Activated CD4-positive, alpha-beta memory T cell treated with anti-CD3 and anti-CD28 coated beads, Interleukin-2, amount 10 ng/mL, durations not matched to agents 7 days and 5 days (primary cell): Measurements from ENCODE around the gene AIFM2. TPM values are rescaled to one million over a fixed set of nuclear protein-coding genes. Genes with fewer than 3 reads are reported as not detected.
"Not testable (repeated sequence)": the region's sequence is repeated elsewhere in the genome, so short reads cannot be mapped to it uniquely, and the experiment has no call there.

ENCODE experiments used
- CTCF ChIA-PET: fragments of 350-600 bp; sonication (Branson Sonifier 250); formaldehyde crosslinking; loops from one replicate; lab custom pipeline; 2021; ENCODE audit warnings: antibody characterized with exemption, inconsistent platforms; lab: Charles Lee
- POLR2A ChIA-PET: fragments of 350-600 bp; sonication (Branson Sonifier 250); formaldehyde crosslinking; loops from one replicate; lab custom pipeline; 2021; ENCODE audit warnings: antibody characterized with exemption; lab: Charles Lee
- DNase-seq: peaks from one replicate; pipeline ENCODE4 v3.0.0-alpha.2; 2020
- H3K27ac Mint-ChIP-seq: one replicate; pipeline ENCODE4 v1.8.0; 2021; ENCODE audit warnings: mild to moderate bottlenecking, mixed read lengths
- H3K27me3 Mint-ChIP-seq: one replicate; pipeline ENCODE4 v1.8.0; 2021; ENCODE audit warnings: mixed read lengths
- H3K36me3 Mint-ChIP-seq: one replicate; pipeline ENCODE4 v1.8.0; 2021; ENCODE audit warnings: low read depth, mixed read lengths
- H3K4me1 Mint-ChIP-seq: one replicate; pipeline ENCODE4 v1.8.0; 2021; ENCODE audit warnings: mixed read lengths
- H3K4me3 Mint-ChIP-seq: one replicate; pipeline ENCODE4 v1.8.0; 2021; ENCODE audit warnings: mild to moderate bottlenecking, mixed read lengths
- H3K9me3 Mint-ChIP-seq: one replicate; pipeline ENCODE4 v1.8.0; 2021; ENCODE audit warnings: mixed read lengths
- total RNA-seq, 2 experiments: library from RNA; stranded (reverse); gene quantifications; one replicate each; pipeline ENCODE4 v1.2.3, GENCODE V29; 2021

The AIFM2 gene
- total RNA-seq: 1 to 10 TPM; 3.7 to 3.8 TPM

- peak within 1 kb of the TSS; percentile 80 for H3K4me3 Mint-ChIP-seq
These were observed at the start of gene AIFM2 for GRCh38 chr10:70132098-70133029. Gene AIFM2, minus strand, starts transcription at chr10:70132825. Its CDS starts 8,741 bp downstream, at chr10:70124084.

GRCh38 chr10:70179209-70179608 is 46.6 kb upstream of the AIFM2 start:
- Mint-ChIP-seq H3K27me3 (peaks cover 25% of the 10 kb centered on the region), H3K4me1 (peaks cover 13% of the 10 kb centered on the region)
- H3K9me3 Mint-ChIP-seq, POLR2A ChIA-PET, CTCF ChIA-PET, DNase-seq, H3K27ac Mint-ChIP-seq, H3K36me3 Mint-ChIP-seq, H3K4me3 Mint-ChIP-seq: not testable (repeated sequence)

More at GRCh38 chr10:70132098-70133029, at the start of gene AIFM2:
- Mint-ChIP-seq H3K4me1 (peaks cover 25% of the 10 kb centered on the region), H3K27me3 (no peaks in the 10 kb centered on the region), H3K9me3 (no peaks in the 10 kb centered on the region), H3K27ac (peak within 1 kb of the TSS; percentile 62), H3K36me3 (no peaks in the 10 kb centered on the region)
- DNase-seq: peak; percentile 37
- CTCF ChIA-PET: no interaction called here
- POLR2A ChIA-PET: interaction anchor here (4.5 kb wide), 1 partner anchor 14 kb away, joined by 25 read pairs; the partner anchor contains the start of gene TYSND1

- no peak for DNase-seq
- ChIA-PET POLR2A (interaction anchor here (1.0 kb wide), 2 partner anchors 22 to 33 kb away, joined by 3 read pairs; no protein-coding TSS in a partner anchor), CTCF (interaction anchor here (2.2 kb wide), 1 partner anchor 31 kb away, joined by 10 read pairs; the partner anchor contains the start of gene TYSND1)
- no peaks in the 10 kb centered on the region for H3K36me3 Mint-ChIP-seq
- peaks cover 19% of the 10 kb centered on the region for H3K4me1 Mint-ChIP-seq
- H3K27ac Mint-ChIP-seq: no peak overlapping the region
- peaks cover 20% of the 10 kb centered on the region for H3K27me3 Mint-ChIP-seq
- H3K9me3 Mint-ChIP-seq: no peaks in the 10 kb centered on the region
- no peak overlapping the region for H3K4me3 Mint-ChIP-seq
These were observed 45.6 kb upstream of the AIFM2 start for GRCh38 chr10:70178139-70178725.

- no peak overlapping the region for H3K27ac Mint-ChIP-seq
- H3K36me3 Mint-ChIP-seq: no peaks in the 10 kb centered on the region
- ChIA-PET CTCF (interaction anchor here (2.2 to 2.3 kb wide), 2 partner anchors 30 kb away, joined by 10 to 26 read pairs; partner anchors contain the start of gene TYSND1), POLR2A (interaction anchor here (1.0 to 1.4 kb wide), 2 partner anchors 15 to 55 kb away, joined by 3 read pairs; no protein-coding TSS in a partner anchor)
- H3K4me1 Mint-ChIP-seq: peaks cover 29% of the 10 kb centered on the region
- no peak for DNase-seq
- H3K27me3 Mint-ChIP-seq: peaks cover 14% of the 10 kb centered on the region
- H3K4me3 Mint-ChIP-seq: no peak overlapping the region
- H3K9me3 Mint-ChIP-seq: no peaks in the 10 kb centered on the region
These were observed 43.8 kb upstream of the AIFM2 start for GRCh38 chr10:70176441-70176840.

DNA sequence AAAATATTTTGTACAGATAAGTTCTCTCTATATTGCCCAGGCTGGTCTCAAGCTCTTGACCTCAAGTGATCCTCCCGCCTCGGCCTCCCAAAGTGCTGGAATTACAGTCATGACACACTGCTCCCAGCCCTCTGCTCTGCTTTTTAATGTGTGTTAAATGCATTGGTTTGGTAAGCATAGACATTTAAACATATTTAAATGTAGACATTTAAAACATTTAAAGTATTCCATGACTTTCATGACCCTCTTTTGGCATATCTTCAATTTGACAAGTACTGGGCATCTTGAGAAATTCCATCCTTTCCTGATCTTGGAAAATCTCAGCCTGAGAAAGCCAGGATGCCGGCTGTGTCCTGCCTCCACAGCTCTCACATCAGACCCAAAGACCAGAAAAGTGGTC is 42.9 kb upstream of the AIFM2 start:
- peaks cover 34% of the 10 kb centered on the region for H3K4me1 Mint-ChIP-seq

DNA sequence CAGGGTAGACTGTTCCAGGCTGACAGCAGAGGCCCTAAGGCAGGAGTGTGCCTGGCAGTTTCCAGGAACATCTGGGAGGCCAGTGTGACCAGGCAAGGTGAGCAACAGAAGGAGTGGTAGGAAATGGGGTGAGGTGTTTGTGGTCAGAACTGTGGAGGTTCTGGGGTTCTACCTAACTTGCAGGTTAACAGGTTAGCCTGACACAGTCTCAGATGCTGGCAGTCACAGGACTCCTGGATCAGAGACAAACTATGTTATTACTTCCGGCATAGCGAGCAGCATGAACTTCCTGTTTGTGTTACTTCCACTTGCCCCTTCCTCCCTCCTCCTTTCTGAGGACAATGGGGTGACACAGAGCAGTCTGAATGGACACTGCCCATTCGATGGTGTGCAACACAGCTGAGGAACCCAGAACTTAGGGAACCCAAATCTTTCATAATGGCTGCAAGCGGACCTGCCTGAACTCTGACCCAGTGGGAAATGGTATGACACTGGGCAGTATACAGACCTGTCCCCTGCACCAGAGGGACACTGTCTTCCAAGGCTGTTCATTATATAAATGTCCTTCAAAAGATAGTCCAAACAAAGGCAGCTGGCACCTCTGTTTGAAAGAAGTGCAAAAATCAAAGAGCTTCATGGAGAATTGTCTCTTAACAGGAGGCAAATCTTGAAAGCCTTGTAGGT is 41.6 kb upstream of the AIFM2 start:
- peaks cover 36% of the 10 kb centered on the region for H3K4me1 Mint-ChIP-seq
- peaks cover 3% of the 10 kb centered on the region for H3K27me3 Mint-ChIP-seq
- H3K36me3 Mint-ChIP-seq: peaks cover 5% of the 10 kb centered on the region
- POLR2A ChIA-PET: interaction anchor here (1.2 kb wide), 1 partner anchor 29 kb away, joined by 3 read pairs; no protein-coding TSS in a partner anchor
- peak overlapping the region; percentile 82 for H3K27ac Mint-ChIP-seq
- H3K9me3 Mint-ChIP-seq: no peaks in the 10 kb centered on the region
- DNase-seq: peak; percentile 55
- peak overlapping the region; percentile 9 for H3K4me3 Mint-ChIP-seq
- CTCF ChIA-PET: interaction anchor here (0.7 to 2.3 kb wide), 4 partner anchors 28 to 205 kb away, joined by 3 to 26 read pairs (median 4); partner anchors contain the start of gene TYSND1

More for the DNA sequence above, 42.9 kb upstream of the AIFM2 start:
- POLR2A ChIA-PET: interaction anchor here (1.4 kb wide), 1 partner anchor 56 kb away, joined by 3 read pairs; no protein-coding TSS in a partner anchor
- H3K27ac Mint-ChIP-seq: no peak overlapping the region
- H3K27me3 Mint-ChIP-seq: peaks cover 9% of the 10 kb centered on the region
- no peak overlapping the region for H3K4me3 Mint-ChIP-seq
- no peaks in the 10 kb centered on the region for H3K9me3 Mint-ChIP-seq
- H3K36me3 Mint-ChIP-seq: no peaks in the 10 kb centered on the region
- no peak for DNase-seq
- CTCF ChIA-PET: interaction anchor here (0.5 to 2.3 kb wide), 4 partner anchors 29 to 204 kb away, joined by 3 to 26 read pairs (median 4); partner anchors contain the start of gene TYSND1

DNA sequence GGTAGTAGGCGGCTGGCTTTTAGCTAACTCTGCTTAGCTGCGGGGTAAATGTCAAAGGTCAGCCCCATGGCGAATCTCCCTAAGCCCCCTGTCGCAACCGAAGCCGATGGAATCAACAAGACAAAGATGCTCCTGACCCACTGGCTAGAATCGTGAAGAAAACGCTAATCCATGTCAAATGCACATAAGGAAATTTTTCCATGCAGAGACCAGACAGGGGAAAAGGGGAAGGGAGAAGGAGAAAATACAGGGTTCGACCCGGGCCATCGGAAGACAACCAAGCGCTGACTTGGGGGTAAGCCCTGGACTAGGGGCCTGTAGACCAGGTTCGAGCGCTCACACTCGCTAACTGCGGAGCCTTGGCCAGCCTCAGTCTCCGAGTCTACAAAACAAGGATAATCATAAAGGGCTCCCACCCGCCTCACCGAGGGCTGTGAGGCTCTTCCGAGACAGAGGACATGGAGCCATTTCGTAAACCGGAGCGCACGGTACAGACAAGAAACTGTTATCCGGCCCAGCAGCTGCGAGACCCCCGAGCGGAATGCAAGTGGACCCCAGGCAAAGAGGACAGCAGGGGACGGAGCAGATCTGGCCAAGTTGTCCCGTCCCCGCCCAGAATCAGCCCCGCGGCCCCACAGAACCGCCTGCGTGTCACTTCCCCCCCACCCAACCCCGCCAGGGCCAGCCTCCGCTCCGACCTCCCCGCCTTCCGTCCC is 37.2 kb upstream of the AIFM2 start:
- Mint-ChIP-seq H3K9me3 (no peaks in the 10 kb centered on the region), H3K4me3 (peak overlapping the region; percentile 82), H3K36me3 (peaks cover 32% of the 10 kb centered on the region), H3K4me1 (peaks cover 61% of the 10 kb centered on the region), H3K27ac (peak overlapping the region; percentile 86), H3K27me3 (no peaks in the 10 kb centered on the region)
- ChIA-PET POLR2A (interaction anchor here (0.6 to 6.3 kb wide), 14 partner anchors 8 to 284 kb away, joined by 3 to 96 read pairs (median 4); partner anchors contain the start of genes EIF4EBP2, PPA1 and TYSND1), CTCF (interaction anchor here (0.6 to 6.1 kb wide), 8 partner anchors 11 to 283 kb away, joined by 3 to 77 read pairs (median 4); partner anchors contain the start of genes EIF4EBP2 and TYSND1)
- DNase-seq: no peak

DNA sequence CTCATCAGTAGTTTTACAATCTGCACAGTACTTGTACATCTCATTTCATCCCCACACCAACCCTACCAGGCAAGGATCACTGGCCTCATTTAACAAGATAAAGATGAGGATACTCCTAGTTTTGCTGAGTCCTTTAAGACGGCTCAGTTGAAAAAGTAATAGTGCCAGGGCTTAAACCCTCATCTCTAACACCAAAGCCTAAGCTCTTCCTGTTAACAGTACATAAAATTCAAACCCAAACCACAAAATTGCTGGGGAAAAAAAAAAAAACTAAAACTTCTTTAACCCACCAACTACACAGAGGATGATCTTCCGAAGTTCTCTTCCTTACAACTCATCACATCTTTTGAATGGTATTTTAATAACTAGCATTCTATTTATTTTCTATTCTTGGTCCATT is 36.4 kb upstream of the AIFM2 start:
- POLR2A ChIA-PET: interaction anchor here (2.9 to 6.3 kb wide), 3 partner anchors 23 to 76 kb away, joined by 25 to 96 read pairs (median 26); partner anchors contain the start of genes PPA1 and TYSND1
- H3K27ac Mint-ChIP-seq: peak overlapping the region; percentile 86

GRCh38 chr10:70167246-70167645 is 34.6 kb upstream of the AIFM2 start:
- ChIA-PET POLR2A (interaction anchor here (6.3 kb wide), 1 partner anchor 21 kb away, joined by 96 read pairs; the partner anchor contains the start of gene TYSND1), CTCF (interaction anchor here (0.5 to 6.1 kb wide), 4 partner anchors 13 to 212 kb away, joined by 3 to 77 read pairs (median 3); partner anchors contain the start of gene TYSND1)
- Mint-ChIP-seq H3K36me3 (peaks cover 50% of the 10 kb centered on the region), H3K4me1 (peaks cover 68% of the 10 kb centered on the region), H3K4me3 (no peak overlapping the region), H3K9me3 (no peaks in the 10 kb centered on the region), H3K27me3 (no peaks in the 10 kb centered on the region), H3K27ac (no peak overlapping the region)
- DNase-seq: no peak

More for the DNA sequence above, 36.4 kb upstream of the AIFM2 start:
- no peak for DNase-seq
- Mint-ChIP-seq H3K4me1 (peaks cover 60% of the 10 kb centered on the region), H3K27me3 (no peaks in the 10 kb centered on the region), H3K4me3 (peak overlapping the region; percentile 82), H3K9me3 (no peaks in the 10 kb centered on the region), H3K36me3 (peaks cover 38% of the 10 kb centered on the region)
- CTCF ChIA-PET: interaction anchor here (0.6 to 6.1 kb wide), 4 partner anchors 8 to 284 kb away, joined by 3 to 77 read pairs (median 4); partner anchors contain the start of gene TYSND1

GRCh38 chr10:70166394-70166793 is 33.8 kb upstream of the AIFM2 start:
- Mint-ChIP-seq H3K4me3 (no peak overlapping the region), H3K36me3 (peaks cover 58% of the 10 kb centered on the region), H3K27ac (no peak overlapping the region), H3K9me3 (no peaks in the 10 kb centered on the region), H3K27me3 (no peaks in the 10 kb centered on the region), H3K4me1 (peaks cover 71% of the 10 kb centered on the region)
- ChIA-PET POLR2A (interaction anchor here (6.3 kb wide), 1 partner anchor 21 kb away, joined by 96 read pairs; the partner anchor contains the start of gene TYSND1), CTCF (interaction anchor here (6.1 kb wide), 1 partner anchor 20 kb away, joined by 77 read pairs; the partner anchor contains the start of gene TYSND1)
- DNase-seq: no peak

GRCh38 chr10:70164163-70164562 is 31.5 kb upstream of the AIFM2 start:
- POLR2A ChIA-PET: no interaction called here
- CTCF ChIA-PET: no interaction called here
- no peaks in the 10 kb centered on the region for H3K9me3 Mint-ChIP-seq
- H3K27ac Mint-ChIP-seq: no peak overlapping the region
- peaks cover 71% of the 10 kb centered on the region for H3K36me3 Mint-ChIP-seq
- no peak for DNase-seq
- no peaks in the 10 kb centered on the region for H3K27me3 Mint-ChIP-seq
- H3K4me1 Mint-ChIP-seq: peaks cover 70% of the 10 kb centered on the region
- no peak overlapping the region for H3K4me3 Mint-ChIP-seq
